Right lobe of liver (tissue), 4 donors: ENCODE data around the gene ZMIZ1.

ENCODE experiments used
- CTCF ChIP-seq, 4 donors: fragments of 200-600 bp in 3 of 4; fragments of 450-650 bp in 1 of 4; IDR thresholded peaks; one replicate each; pipeline versions ENCODE4 v1.5.1 to v1.8.0; 2016 to 2022; ENCODE audit warnings: antibody characterized with exemption in 4 of 4, mild to moderate bottlenecking in 2 of 4
- POLR2A ChIP-seq: fragments of 450-650 bp; IDR thresholded peaks from one replicate; pipeline ENCODE4 v1.6.1; 2017; ENCODE audit warnings: antibody characterized with exemption, mild to moderate bottlenecking
- donor health status: DM: no; HTN: no; CAD: no.
- donor health status: DM: no; HTN: no; CAD: no.
- donor health status: DM: no; HTN: yes; CAD: no.

GRCh38 chr10:79044846-79045245 is 23.9 kb upstream of the ZMIZ1 start:
- no peak for TF ChIP-seq CTCF (IDR thresholded peaks at IDR 0.05)
- TF ChIP-seq POLR2A = no peak
